Upper lobe of right lung (tissue), 1 donor: ENCODE measurements around the gene MEGF11. TPM values are rescaled to one million over a fixed set of nuclear protein-coding genes. Genes with fewer than 3 reads are reported as not detected.

ENCODE experiments used
- ATAC-seq: fragments of 200-7000 bp; cut with Tn5 transposase; one replicate; pipeline ENCODE4 v1.9.1; 2020; ENCODE audit warnings: mild to moderate bottlenecking, moderate library complexity
- DNase-seq: peaks from one replicate; pipeline ENCODE4 v3.0.0-alpha.2; 2020
- H3K27ac ChIP-seq: fragments of 200-600 bp; one replicate; pipeline ENCODE4 v1.8.0; 2022
- H3K27me3 ChIP-seq: fragments of 200-600 bp; one replicate; pipeline ENCODE4 v1.8.0; 2022; ENCODE audit warnings: mild to moderate bottlenecking
- H3K36me3 ChIP-seq: fragments of 200-600 bp; one replicate; pipeline ENCODE4 v1.8.0; 2022
- H3K4me1 ChIP-seq: fragments of 200-600 bp; one replicate; pipeline ENCODE4 v1.8.0; 2022
- H3K4me3 ChIP-seq: fragments of 200-600 bp; one replicate; pipeline ENCODE4 v1.8.0; 2022; ENCODE audit warnings: mild to moderate bottlenecking
- H3K9me3 ChIP-seq: fragments of 200-600 bp; one replicate; pipeline ENCODE4 v1.8.0; 2022
- intact Hi-C: fragments of 100-400 bp; cut with DNase I; formaldehyde crosslinking; loops from one replicate; pipeline ENCODE4 v1.11.0; 2022
- total RNA-seq: library from RNA; stranded (reverse); fragmentation: NEBNext Ultra II Directional; extraction: Animal tissue kit (Norgen Biotek cat#: 25700); gene quantifications from one replicate; pipeline ENCODE4 v1.2.1, GENCODE V29; 2021
- TF ChIP-seq, protein P1 (sequence below): fragments of 200-600 bp; IDR thresholded peaks from one replicate; pipeline ENCODE4 v1.8.0; 2022; ENCODE audit warnings: antibody characterized with exemption
- donor health status: DM: no; HTN: yes; CAD: no; lungs with severe emphysema.

MEGF11 gene
- total RNA-seq, 1 donor from 2014 or later: 3.0 TPM

DNA sequence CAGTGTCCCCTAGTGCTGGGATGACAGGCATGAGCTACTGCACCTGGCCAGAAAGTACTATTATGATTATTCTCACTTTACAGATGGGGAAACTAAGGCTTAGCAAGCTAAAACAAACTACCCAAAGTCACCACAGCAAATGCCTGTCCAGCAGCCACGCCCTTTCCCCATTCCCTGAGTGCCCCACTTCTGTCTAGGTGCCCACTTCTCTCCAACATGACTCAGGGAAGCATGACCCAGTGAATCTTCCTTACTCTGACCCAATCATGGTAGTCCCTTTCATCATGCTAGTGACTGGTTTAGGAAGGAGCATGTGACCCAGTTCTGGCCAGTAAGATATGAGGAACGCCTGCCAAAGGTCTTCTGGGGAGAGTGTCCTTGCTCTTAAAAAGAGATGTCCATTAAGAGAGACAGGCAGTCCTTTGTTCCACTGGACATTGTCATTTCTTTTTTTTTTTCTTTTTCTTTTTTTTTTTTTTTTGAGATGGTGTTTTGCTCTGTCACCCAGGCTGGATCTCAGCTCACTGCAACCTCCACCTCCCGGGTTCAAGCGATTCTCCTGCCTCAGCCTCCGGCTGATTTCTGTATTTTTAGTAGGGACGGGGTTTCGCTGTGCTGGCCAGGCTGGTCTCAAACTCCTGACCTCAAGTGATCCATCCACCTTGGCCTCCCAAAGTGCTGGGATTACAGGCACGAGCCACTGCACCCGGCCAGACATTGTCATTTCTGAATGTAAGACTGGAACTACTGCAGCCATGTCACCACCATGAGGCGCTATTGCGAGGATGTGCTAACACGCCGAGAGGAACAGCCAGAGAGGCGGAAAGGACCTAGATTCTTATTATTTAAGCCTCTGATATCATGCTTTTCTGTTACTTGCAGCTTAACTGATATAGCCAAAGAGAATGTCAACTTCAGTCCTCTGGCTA, 19.8 kb downstream of the MEGF11 start:
- Histone ChIP-seq H3K9me3 (no peaks in the 10 kb centered on the region), H3K27me3 (peaks cover 7% of the 10 kb centered on the region), H3K4me1 (no peaks in the 10 kb centered on the region), H3K36me3 (no peaks in the 10 kb centered on the region), H3K4me3 (no peak overlapping the region), H3K27ac (no peak overlapping the region)
- ATAC-seq (peak; percentile 71), DNase-seq (no peak)
- intact Hi-C loops: no loop called here
- TF ChIP-seq, protein P1, sequence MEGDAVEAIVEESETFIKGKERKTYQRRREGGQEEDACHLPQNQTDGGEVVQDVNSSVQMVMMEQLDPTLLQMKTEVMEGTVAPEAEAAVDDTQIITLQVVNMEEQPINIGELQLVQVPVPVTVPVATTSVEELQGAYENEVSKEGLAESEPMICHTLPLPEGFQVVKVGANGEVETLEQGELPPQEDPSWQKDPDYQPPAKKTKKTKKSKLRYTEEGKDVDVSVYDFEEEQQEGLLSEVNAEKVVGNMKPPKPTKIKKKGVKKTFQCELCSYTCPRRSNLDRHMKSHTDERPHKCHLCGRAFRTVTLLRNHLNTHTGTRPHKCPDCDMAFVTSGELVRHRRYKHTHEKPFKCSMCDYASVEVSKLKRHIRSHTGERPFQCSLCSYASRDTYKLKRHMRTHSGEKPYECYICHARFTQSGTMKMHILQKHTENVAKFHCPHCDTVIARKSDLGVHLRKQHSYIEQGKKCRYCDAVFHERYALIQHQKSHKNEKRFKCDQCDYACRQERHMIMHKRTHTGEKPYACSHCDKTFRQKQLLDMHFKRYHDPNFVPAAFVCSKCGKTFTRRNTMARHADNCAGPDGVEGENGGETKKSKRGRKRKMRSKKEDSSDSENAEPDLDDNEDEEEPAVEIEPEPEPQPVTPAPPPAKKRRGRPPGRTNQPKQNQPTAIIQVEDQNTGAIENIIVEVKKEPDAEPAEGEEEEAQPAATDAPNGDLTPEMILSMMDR: no peak

DNA sequence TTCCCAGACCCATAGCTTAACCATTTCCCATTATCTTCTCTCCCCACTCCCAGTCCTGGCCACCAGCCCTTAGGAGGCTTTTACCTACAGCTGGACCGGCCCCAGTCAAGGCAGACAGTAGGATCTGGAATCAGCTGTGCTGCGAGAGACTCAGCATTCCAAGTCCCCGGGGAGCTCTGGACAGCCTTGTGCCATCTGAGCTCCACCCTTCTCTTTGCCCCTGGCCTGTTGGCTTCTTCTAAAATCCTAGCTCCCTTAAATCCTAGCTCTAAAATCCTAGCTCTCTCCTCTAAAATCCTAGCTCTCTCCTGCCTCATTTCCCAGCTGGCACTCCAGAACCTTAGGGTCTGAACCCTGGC, 21.3 kb downstream of the MEGF11 start:
- TF ChIP-seq, protein P1: no peak
- H3K4me1 ChIP-seq: no peaks in the 10 kb centered on the region
- H3K4me3 ChIP-seq: no peak overlapping the region
- peaks cover 7% of the 10 kb centered on the region for H3K27me3 ChIP-seq
- no peaks in the 10 kb centered on the region for H3K9me3 ChIP-seq
- H3K36me3 ChIP-seq: no peaks in the 10 kb centered on the region
- ATAC-seq (no peak), DNase-seq (no peak)
- H3K27ac ChIP-seq: no peak overlapping the region
- intact Hi-C loops: no loop called here

- H3K9me3 ChIP-seq: no peaks in the 10 kb centered on the region
- TF ChIP-seq, protein P1: no peak
- H3K27ac ChIP-seq: no peak overlapping the region
- no peak overlapping the region for H3K4me3 ChIP-seq
- ATAC-seq (no peak), DNase-seq (peak; percentile 23)
- H3K36me3 ChIP-seq: no peaks in the 10 kb centered on the region
- intact Hi-C loops: no loop called here
- no peaks in the 10 kb centered on the region for H3K4me1 ChIP-seq
- peaks cover 7% of the 10 kb centered on the region for H3K27me3 ChIP-seq
These were observed 21.9 kb downstream of the MEGF11 start for GRCh38 chr15:66231394-66232266.

DNA sequence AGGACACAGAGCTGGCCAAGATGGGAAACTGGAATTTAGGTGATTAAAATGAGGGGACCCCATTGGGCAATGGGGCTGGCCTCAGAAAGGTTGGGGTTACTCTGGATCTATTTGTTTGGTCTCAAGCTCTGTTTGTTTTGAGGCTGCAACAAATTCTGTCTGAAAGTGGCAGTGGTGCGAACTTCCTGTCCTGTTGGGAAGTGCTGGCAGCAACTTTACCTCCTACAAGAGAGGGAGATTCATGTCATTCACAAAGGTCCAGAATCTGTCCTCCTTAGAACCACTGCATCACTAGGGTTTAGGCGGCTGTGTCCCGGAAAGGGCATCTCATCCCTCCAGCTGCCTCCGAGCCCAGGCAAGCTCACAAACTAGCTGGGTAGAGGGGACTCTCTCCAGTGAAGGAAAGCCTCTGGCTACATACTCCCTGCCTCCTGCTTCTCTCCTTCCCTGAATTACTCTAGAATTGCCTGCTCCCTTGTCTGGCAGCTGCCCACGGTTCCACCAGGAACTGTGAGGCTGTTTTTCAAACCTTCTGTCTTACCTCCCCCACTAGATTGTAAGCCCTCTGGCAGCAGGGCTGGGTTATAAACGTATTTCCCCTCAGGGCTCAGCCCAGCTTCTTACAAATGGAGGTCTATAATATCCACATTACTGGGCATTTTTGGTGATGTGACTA, 23.6 kb downstream of the MEGF11 start:
- H3K4me1 ChIP-seq: no peaks in the 10 kb centered on the region
- intact Hi-C loops: no loop called here
- no peak for ATAC-seq
- no peaks in the 10 kb centered on the region for H3K9me3 ChIP-seq
- H3K27ac ChIP-seq: no peak overlapping the region
- peak; percentile 31 for DNase-seq
- TF ChIP-seq, protein P1: no peak
- no peaks in the 10 kb centered on the region for H3K36me3 ChIP-seq
- no peaks in the 10 kb centered on the region for H3K27me3 ChIP-seq
- no peak overlapping the region for H3K4me3 ChIP-seq

- DNase-seq (peak; percentile 34), ATAC-seq (no peak)
- Histone ChIP-seq H3K36me3 (no peaks in the 10 kb centered on the region), H3K27ac (no peak overlapping the region), H3K4me1 (no peaks in the 10 kb centered on the region), H3K27me3 (no peaks in the 10 kb centered on the region), H3K4me3 (no peak overlapping the region), H3K9me3 (no peaks in the 10 kb centered on the region)
- TF ChIP-seq, protein P1: no peak
- intact Hi-C loops: no loop called here
These were observed 24.5 kb downstream of the MEGF11 start for GRCh38 chr15:66228807-66229735.
